ENCODE measurements around the gene CFL1.
A peak's percentile ranks its signal among the peaks of the same experiment; 100 is the strongest.
"Not testable (repeated sequence)": the region's sequence is repeated elsewhere in the genome, so short reads cannot be mapped to it uniquely, and the experiment has no call there.

The CFL1 gene

DNA sequence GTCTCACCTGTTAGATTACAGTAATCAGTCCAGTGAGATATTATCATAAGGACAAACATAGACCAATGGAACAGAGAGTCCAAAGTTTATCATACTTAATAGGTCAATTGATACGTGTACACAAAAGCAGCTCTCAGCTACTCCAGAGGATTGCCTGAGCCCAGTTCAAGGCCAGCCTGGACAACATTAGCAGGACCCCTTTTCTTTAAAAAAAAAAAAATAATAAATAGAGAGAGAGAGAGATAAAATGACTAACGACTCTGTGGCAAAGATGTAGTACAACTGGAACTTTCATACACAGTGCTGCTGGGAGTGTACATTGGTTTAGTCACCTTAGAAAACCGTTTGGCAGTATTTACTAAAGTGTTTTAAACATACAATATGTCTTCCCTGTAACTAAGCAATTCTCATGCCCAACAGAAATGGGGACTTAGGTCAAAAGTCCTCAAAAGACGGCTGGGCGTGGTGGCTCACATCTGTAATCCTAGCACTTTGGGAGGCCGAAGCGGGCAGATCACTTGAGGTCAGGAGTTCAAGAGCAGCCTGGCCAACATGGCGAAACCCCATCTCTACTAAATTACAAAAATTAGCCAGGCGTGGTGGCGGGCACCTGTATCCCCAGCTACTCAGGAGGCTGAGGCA, 13.6 kb downstream of the CFL1 start:
- in situ Hi-C loops (cut with HindIII; ENCODE audit: low sequenced_read_pairs) = no loop called here
- H3K4me3 ChIP-seq (ENCODE audit: low read depth, low read length) = no peak overlapping the region
- DNase-seq (ENCODE audit: low read depth, low spot score) = no peak
- TF ChIP-seq, protein P1, sequence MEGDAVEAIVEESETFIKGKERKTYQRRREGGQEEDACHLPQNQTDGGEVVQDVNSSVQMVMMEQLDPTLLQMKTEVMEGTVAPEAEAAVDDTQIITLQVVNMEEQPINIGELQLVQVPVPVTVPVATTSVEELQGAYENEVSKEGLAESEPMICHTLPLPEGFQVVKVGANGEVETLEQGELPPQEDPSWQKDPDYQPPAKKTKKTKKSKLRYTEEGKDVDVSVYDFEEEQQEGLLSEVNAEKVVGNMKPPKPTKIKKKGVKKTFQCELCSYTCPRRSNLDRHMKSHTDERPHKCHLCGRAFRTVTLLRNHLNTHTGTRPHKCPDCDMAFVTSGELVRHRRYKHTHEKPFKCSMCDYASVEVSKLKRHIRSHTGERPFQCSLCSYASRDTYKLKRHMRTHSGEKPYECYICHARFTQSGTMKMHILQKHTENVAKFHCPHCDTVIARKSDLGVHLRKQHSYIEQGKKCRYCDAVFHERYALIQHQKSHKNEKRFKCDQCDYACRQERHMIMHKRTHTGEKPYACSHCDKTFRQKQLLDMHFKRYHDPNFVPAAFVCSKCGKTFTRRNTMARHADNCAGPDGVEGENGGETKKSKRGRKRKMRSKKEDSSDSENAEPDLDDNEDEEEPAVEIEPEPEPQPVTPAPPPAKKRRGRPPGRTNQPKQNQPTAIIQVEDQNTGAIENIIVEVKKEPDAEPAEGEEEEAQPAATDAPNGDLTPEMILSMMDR (IDR thresholded peaks at IDR 0.05; ENCODE audit: low read depth, low read length) = no peak

DNA sequence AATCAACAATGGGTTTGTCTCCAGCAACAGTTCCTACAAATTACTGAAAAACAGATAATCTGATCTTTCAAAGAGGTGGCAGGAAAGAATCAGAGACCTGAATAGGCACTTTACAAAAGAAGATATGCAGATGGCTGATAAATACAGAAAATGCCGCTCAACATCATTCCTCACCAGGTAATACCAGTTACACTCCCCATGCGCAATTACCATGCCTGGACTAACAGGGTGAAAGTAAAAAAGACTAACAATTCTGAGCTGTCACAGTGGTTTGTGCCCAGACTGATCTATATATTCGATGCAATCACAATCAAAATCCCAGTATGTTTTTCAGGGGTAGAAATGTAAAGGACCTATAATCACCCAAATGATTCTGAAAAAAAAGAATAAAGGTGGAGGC, 14.2 kb downstream of the CFL1 start:
- DNase-seq (ENCODE audit: low read depth, low spot score) = no peak
- in situ Hi-C loops (cut with HindIII; ENCODE audit: low sequenced_read_pairs) = no loop called here
- H3K4me3 ChIP-seq (ENCODE audit: low read depth, low read length) = no peak overlapping the region
- TF ChIP-seq, protein P1 (IDR thresholded peaks at IDR 0.05; ENCODE audit: low read depth, low read length) = no peak

DNA sequence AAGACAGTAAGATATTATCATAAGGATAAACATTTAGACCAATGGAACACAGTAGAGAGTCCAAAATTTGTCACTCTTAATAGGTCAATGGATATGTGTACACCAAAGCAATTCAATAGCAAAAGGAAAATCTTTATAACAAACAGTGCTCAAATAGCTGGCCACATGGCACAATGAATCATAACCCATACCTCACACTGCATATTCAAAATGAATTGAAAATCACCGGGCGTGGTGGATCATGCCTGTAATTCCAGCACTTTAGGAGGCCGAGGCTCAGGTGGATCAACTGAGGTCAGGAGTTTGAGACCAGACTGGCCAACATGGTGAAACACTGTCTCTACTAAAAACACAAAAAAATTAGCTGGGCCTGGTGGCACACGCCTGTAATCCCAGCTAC, 15.8 kb downstream of the CFL1 start:
- DNase-seq (ENCODE audit: low read depth, low spot score) = no peak
- in situ Hi-C loops (cut with HindIII; ENCODE audit: low sequenced_read_pairs) = no loop called here
- no peak overlapping the region for H3K4me3 ChIP-seq (ENCODE audit: low read depth, low read length)
- TF ChIP-seq, protein P1 (IDR thresholded peaks at IDR 0.05; ENCODE audit: low read depth, low read length) = no peak

DNA sequence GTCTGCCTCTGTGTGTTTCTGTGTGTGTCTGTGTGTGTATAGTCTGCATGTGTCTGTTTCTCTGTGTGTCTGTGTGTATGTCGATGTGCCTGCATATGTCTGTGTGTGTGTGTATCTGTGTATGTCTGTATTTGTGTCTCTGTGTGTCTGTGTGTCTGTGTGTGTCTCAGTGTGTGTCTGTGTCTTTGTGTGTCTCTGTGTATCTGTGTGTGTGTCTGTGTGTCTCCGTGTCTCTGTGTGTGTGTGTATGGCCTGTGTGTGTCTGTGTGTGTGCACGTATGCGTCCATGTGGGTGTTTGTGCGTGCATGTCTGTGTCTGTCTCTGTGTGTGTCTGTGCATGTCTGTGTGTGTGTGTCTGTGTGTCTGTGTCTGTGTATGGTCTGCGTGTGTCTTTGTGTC, 23.8 kb downstream of the CFL1 start:
- TF ChIP-seq, protein P1 (IDR thresholded peaks at IDR 0.05; ENCODE audit: low read depth, low read length) = no peak
- in situ Hi-C loops (cut with HindIII; ENCODE audit: low sequenced_read_pairs) = no loop called here
- peak overlapping the region; percentile 52 for H3K4me3 ChIP-seq (ENCODE audit: low read depth, low read length)
- DNase-seq (ENCODE audit: low read depth, low spot score) = no peak

DNA sequence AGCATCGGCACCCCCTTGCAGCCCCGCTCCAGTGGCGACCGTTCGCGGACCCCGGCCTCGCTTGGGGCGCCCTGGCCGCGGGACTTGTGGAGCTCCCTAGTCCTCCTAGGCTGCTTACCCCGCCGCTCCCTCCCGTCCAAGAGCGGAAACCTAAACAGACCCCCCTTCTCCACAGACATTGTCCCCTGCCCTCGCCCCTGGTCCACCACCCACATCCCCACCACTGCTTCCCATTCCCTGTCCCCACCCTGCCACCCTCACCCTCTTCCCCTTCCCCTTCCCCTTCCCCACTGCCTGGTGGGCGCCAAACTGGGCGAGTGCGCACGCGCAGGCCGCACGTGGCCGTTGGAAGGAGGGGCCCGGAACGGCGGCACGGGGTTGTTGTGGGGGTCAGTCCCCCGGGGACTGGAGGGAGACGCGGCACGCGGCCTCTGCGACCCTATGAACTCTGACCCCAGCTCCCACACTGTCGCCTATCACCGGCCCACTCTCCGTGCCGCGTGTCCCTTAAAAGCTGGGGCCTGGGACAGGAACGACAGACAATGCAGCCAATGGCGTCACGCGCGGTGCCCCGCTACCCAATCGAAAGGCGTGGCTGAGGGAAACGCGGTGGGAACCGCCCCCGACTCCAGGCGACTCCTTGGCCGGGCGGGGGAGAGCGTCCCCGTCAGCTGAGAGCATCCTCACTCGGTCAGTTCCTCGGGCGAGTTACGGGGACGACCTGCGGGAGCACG, 24.5 kb downstream of the CFL1 start, which contains the start of gene SNX32:
Gene SNX32 (plus strand): TSS at position 667 of the 734 bp plus-strand sequence. CDS start 103 bp downstream, outside the sequence.
- peak within 1 kb of the TSS; percentile 52 for H3K4me3 ChIP-seq (ENCODE audit: low read depth, low read length)
- TF ChIP-seq, protein P1 (IDR thresholded peaks at IDR 0.05; ENCODE audit: low read depth, low read length) = no peak
- peak; percentile 93 for DNase-seq (ENCODE audit: low read depth, low spot score)
- in situ Hi-C loops (cut with HindIII; ENCODE audit: low sequenced_read_pairs) = no loop called here

DNA sequence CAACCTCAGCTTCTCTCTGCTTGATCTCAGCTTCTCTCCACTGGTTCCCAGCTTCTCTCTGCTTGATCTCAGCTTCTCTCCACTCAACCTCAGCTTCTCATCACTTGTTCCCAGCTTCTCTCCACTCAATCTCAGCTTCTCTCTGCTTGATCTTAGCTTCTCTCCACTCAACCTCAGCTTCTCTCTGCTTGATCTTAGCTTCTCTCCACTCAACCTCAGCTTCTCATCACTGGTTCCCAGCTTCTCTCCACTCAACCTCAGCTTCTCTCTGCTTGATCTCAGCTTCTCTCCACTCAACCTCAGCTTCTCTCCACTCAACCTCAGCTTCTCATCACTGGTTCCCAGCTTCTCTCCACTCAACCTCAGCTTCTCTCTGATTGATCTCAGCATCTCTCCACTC, 25.7 kb downstream of the CFL1 start:
- DNase-seq (ENCODE audit: low read depth, low spot score); H3K4me3 ChIP-seq (ENCODE audit: low read depth, low read length); in situ Hi-C loops (cut with HindIII; ENCODE audit: low sequenced_read_pairs): not testable (repeated sequence)

DNA sequence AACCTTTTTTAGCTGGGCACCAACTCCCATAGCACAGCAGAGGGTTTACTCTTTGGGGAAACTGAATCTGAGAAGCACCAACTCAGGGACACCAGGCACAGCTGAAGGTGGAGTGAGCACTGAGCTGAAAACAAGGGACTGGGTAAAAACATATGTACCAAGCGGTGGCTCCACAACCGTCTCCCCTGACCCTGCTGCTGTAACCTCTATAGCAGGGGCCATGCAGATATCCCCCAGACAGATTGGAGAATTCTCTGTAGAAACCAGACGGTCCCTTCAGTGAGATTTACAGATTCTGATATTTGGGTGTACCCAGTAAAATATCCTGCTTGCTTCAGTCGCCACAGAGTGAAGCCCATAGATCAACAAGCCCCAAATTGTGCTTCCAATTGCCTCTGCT, 28.5 kb downstream of the CFL1 start:
- in situ Hi-C loops (cut with HindIII; ENCODE audit: low sequenced_read_pairs) = no loop called here
- no peak overlapping the region for H3K4me3 ChIP-seq (ENCODE audit: low read depth, low read length)
- TF ChIP-seq, protein P1 (IDR thresholded peaks at IDR 0.05; ENCODE audit: low read depth, low read length) = no peak
- DNase-seq (ENCODE audit: low read depth, low spot score) = no peak

Data from astrocyte of the spinal cord (primary cell).